ENCODE data around the gene SEC62. TPM values are rescaled to one million over a fixed set of nuclear protein-coding genes. Genes with fewer than 3 reads are reported as not detected.

Gene SEC62
- total and polyA plus RNA-seq, 9 of the 15 experiments (the other 6 are each of a cell fraction or from before 2014, with no cell fraction given): 34.5 to 152 (median 51.8) TPM

DNA sequence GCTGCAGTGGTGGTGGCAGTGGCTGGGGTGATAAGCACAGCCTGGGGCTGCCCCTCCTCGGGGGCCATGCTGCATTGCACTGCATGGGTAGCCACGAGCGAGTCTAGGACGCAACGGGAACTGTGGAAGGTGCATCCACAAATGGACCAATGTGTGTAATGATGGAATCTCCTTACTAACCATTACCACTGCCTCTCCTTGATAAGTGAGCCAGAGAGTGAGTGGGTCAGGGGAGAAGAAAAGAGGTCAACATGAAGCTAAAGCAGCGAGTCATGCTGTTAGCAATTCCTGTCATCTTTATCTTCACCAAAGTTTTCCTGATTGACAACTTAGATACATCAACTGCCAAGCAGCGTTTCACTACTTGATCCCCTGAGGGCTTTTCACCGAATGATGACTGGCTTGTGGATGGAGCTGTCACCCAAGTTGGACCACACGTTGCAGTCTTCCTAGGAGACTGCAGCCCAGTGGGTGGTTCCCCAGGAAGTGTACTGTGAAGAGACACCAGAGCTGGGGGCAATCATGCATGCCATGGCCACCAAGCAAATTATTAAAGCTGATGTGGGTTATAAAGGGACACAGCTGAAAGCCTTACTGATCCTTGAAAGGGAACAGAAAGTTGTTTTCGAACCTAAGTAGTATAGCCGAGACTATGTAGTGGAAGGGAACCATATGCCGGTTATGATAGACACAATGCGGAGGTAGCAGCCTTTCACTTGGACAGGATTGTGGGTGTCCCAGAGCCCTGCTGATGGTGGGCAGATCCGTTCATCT lies 34.7 kb upstream of the SEC62 start (continued):
- TF ChIP-seq, protein P1, sequence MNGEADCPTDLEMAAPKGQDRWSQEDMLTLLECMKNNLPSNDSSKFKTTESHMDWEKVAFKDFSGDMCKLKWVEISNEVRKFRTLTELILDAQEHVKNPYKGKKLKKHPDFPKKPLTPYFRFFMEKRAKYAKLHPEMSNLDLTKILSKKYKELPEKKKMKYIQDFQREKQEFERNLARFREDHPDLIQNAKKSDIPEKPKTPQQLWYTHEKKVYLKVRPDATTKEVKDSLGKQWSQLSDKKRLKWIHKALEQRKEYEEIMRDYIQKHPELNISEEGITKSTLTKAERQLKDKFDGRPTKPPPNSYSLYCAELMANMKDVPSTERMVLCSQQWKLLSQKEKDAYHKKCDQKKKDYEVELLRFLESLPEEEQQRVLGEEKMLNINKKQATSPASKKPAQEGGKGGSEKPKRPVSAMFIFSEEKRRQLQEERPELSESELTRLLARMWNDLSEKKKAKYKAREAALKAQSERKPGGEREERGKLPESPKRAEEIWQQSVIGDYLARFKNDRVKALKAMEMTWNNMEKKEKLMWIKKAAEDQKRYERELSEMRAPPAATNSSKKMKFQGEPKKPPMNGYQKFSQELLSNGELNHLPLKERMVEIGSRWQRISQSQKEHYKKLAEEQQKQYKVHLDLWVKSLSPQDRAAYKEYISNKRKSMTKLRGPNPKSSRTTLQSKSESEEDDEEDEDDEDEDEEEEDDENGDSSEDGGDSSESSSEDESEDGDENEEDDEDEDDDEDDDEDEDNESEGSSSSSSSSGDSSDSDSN (IDR thresholded peaks at IDR 0.05; ENCODE audit: borderline replicate concordance in 1 of 2, low read depth in 2 of 2, low read length in 2 of 2): no peak
- TF ChIP-seq KLF1 (tag; IDR thresholded peaks at IDR 0.05) (no peak), ZNF263 (CRISPR knock-in tag; IDR thresholded peaks at IDR 0.05; ENCODE audit: borderline replicate concordance) (no peak), TRIM24 (IDR thresholded peaks at IDR 0.05) (no peak), XRCC3 (IDR thresholded peaks at IDR 0.05) (no peak), TAL1 (IDR thresholded peaks at IDR 0.05) (no peak), ZNF124 (CRISPR knock-in tag; IDR thresholded peaks at IDR 0.05) (no peak), HDAC2 (IDR thresholded peaks at IDR 0.05) (0 out of 2 replicates have a peak, but pooled peaks have one; percentile 44), SIRT6 (IDR thresholded peaks at IDR 0.05; ENCODE audit: low read depth, low read length) (no peak), KAT8 (IDR thresholded peaks at IDR 0.05; ENCODE audit: low read depth) (no peak), HMBOX1 (IDR thresholded peaks at IDR 0.05) (peak; percentile 75), ELK1 (CRISPR knock-in tag; IDR thresholded peaks at IDR 0.05) (no peak), EP300 (IDR thresholded peaks at IDR 0.05; ENCODE audit: low read length) (peak; percentile 62), ZNF695 (CRISPR knock-in tag; IDR thresholded peaks at IDR 0.05) (no peak), CREM (IDR thresholded peaks at IDR 0.05; ENCODE audit: low read depth) (0 out of 2 replicates have a peak, but pooled peaks have one; percentile 5), JUND (IDR thresholded peaks at IDR 0.05; ENCODE audit: borderline replicate concordance, low read depth, low read length) (0 out of 2 replicates have a peak, but pooled peaks have one; percentile 3), JUND (tag; IDR thresholded peaks at IDR 0.05; ENCODE audit: borderline replicate concordance, low read depth, low read length) (no peak), PHF8 (IDR thresholded peaks at IDR 0.05; ENCODE audit: borderline replicate concordance, low read length) (no peak), HDAC6 (IDR thresholded peaks at IDR 0.05; ENCODE audit: low read depth, low read length) (no peak), TCF3 (CRISPR knock-in tag; IDR thresholded peaks at IDR 0.05) (peak; percentile 12; the same call in 1 of the 2 replicates), ATF3 (IDR thresholded peaks at IDR 0.05) (no peak), ATF3 (CRISPR knock-in tag; conservative IDR thresholded peaks at IDR 0.05) (no peak), ERF (CRISPR knock-in tag; IDR thresholded peaks at IDR 0.05) (no peak), PKNOX1 (IDR thresholded peaks at IDR 0.05) (peak; percentile 73)
